H1 (cell line): ENCODE measurements around the gene SLFN13. TPM values are rescaled to one million over a fixed set of nuclear protein-coding genes. Genes with fewer than 3 reads are reported as not detected.

Source experiments
- BACH1 ChIP-seq: IDR thresholded peaks from 2 replicates; pipeline ENCODE4 v1.6.1; 2012; ENCODE audit warnings: low read length, improper control_type of control experiment
- EP300 ChIP-seq, 2 experiments: IDR thresholded peaks; 1 replicate in 1 of 2; 2 replicates in 1 of 2; pipeline ENCODE4 v1.6.1; 2011 to 2012; ENCODE audit warnings: low read depth in 2 of 2, low read length in 2 of 2, mild to moderate bottlenecking in 2 of 2, borderline replicate concordance in 1 of 2, inconsistent platforms in 1 of 2, moderate library complexity in 1 of 2
- HDAC2 ChIP-seq, 2 experiments: fragments of 300-600 bp in 1 of 2; sonication (generic) in 1 of 2; IDR thresholded peaks; 2 replicates each; pipeline ENCODE4 v1.6.1; 2011 to 2012; ENCODE audit warnings: low read depth in 2 of 2, low read length in 2 of 2, mild to moderate bottlenecking in 2 of 2, moderate library complexity in 2 of 2, borderline replicate concordance in 1 of 2, inconsistent platforms in 1 of 2
- JUN ChIP-seq: IDR thresholded peaks from 2 replicates; pipeline ENCODE4 v1.6.1; 2011; ENCODE audit warnings: low read depth, mild to moderate bottlenecking, improper control_type of control experiment, low read length
- KDM1A ChIP-seq: fragments of 200-600, 300-600 bp; sonication (generic); IDR thresholded peaks from 2 replicates; pipeline ENCODE4 v1.7.1; 2016; ENCODE audit warnings: mild to moderate bottlenecking, low read length, borderline replicate concordance
- POU5F1 ChIP-seq: IDR thresholded peaks from 2 replicates; pipeline ENCODE4 v1.6.1; 2011; ENCODE audit warnings: low read depth, mild to moderate bottlenecking, low read length, moderate library complexity
- RXRA ChIP-seq: IDR thresholded peaks from 2 replicates; pipeline ENCODE4 v1.6.1; 2011; ENCODE audit warnings: low read depth, mild to moderate bottlenecking, low read length, moderate library complexity; ENCODE audit not compliant: insufficient read depth
- SAP30 ChIP-seq: fragments of 300-600 bp; sonication (generic); IDR thresholded peaks from 2 replicates; pipeline ENCODE4 v1.7.1; 2012; ENCODE audit warnings: low read length, moderate library complexity, mild to moderate bottlenecking, inconsistent platforms; ENCODE audit not compliant: insufficient read depth, insufficient replicate concordance
- SIRT6 ChIP-seq: IDR thresholded peaks from one replicate; pipeline ENCODE4 v1.7.1; 2012; ENCODE audit warnings: low read length, inconsistent platforms
- YY1 ChIP-seq: IDR thresholded peaks from 2 replicates; pipeline ENCODE4 v1.6.1; 2011; ENCODE audit warnings: low read depth, mild to moderate bottlenecking, low read length
- polyA plus RNA-seq, 7 experiments: library from polyadenylated mRNA; depleted of rRNA in 3 of 7; stranded (reverse) in 5 of 7; unstranded in 2 of 7; fragments of >200 nt in 5 of 7; fragments of 200-250 nt in 2 of 7; gene quantifications; 1 replicate in 5 of 7; 2 replicates in 1 of 7; 4 replicates in 1 of 7; pipeline versions ENCODE4 v1.2.1 to v1.2.3, GENCODE V29; 2011 to 2013; ENCODE audit warnings: missing spikeins in 2 of 7, mixed read lengths in 2 of 7
- total RNA-seq: library from RNA; stranded (reverse); fragmentation: NEBNext Ultra II Directional; extraction: Animal tissue kit (Norgen Biotek cat#: 25700); gene quantifications from 2 replicates; pipeline ENCODE4 v1.2.1, GENCODE V29; 2021
- TF ChIP-seq, protein P1 (sequence below): IDR thresholded peaks from 2 replicates; pipeline ENCODE4 v1.6.1; 2011; ENCODE audit warnings: low read depth, mild to moderate bottlenecking, low read length; ENCODE audit not compliant: insufficient read depth

SLFN13 gene
- total and polyA plus RNA-seq, 2 of the 8 experiments (the other 6 are each of a cell fraction or from before 2014, with no cell fraction given), result 15.7 to 27.5 TPM

DNA sequence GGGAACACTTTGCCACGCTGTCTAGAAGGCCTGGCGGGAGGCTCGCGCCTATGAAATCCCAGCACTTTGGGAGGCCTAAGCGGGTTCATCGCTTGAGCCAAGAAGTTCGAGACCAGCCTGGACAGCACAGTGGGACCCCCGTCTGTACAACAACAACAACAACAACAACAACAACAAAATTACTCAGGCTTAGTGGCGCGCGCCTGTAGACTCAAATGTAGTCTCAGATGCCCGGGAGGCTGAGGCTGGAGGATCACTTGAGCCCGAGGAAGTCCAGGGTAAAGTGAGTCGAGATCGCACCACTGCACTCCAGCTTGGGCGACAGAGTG is 297 bp upstream of the SLFN13 start (continued):
- no peak for TF ChIP-seq SAP30
- TF ChIP-seq POU5F1, result no peak
- TF ChIP-seq HDAC2 (IDR thresholded peaks at IDR 0.05; ENCODE audit: borderline replicate concordance in 1 of 2, low read depth in 2 of 2, low read length in 2 of 2), result no peak
- TF ChIP-seq JUN, result no peak
- TF ChIP-seq, protein P1, sequence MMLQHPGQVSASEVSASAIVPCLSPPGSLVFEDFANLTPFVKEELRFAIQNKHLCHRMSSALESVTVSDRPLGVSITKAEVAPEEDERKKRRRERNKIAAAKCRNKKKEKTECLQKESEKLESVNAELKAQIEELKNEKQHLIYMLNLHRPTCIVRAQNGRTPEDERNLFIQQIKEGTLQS, result no peak
- no peak for TF ChIP-seq SIRT6
- peak; percentile 77; the same call in 1 of the 2 replicates for TF ChIP-seq KDM1A
- TF ChIP-seq YY1, result no peak
- TF ChIP-seq EP300 (IDR thresholded peaks at IDR 0.05; ENCODE audit: borderline replicate concordance in 1 of 2, low read depth in 2 of 2, low read length in 2 of 2), result no peak
- TF ChIP-seq RXRA, result no peak
- no peak for TF ChIP-seq BACH1
